ENCODE measurements around the gene GPSM3. TPM values are rescaled to one million over a fixed set of nuclear protein-coding genes. Genes with fewer than 3 reads are reported as not detected.

GPSM3 gene
- total RNA-seq, 1 donor: 131 TPM

- Histone ChIP-seq H3K9me3 (ENCODE audit: low read depth, low read length) (no peaks in the 10 kb centered on the region), H3K4me1 (ENCODE audit: insufficient read depth, low read length) (peaks cover 31% of the 10 kb centered on the region), H3K27me3 (ENCODE audit: insufficient read depth, low read length) (peaks cover 13% of the 10 kb centered on the region), H3K4me3 (ENCODE audit: low read length) (no peak overlapping the region)
Observed at GRCh38 chr6:32156891-32157290, 35.6 kb downstream of the GPSM3 start.

GRCh38 chr6:32154514-32155161 is 37.8 kb downstream of the GPSM3 start:
- Histone ChIP-seq H3K9me3 (ENCODE audit: low read depth, low read length) (no peaks in the 10 kb centered on the region), H3K4me3 (ENCODE audit: low read length) (peak overlapping the region; percentile 49), H3K27me3 (ENCODE audit: insufficient read depth, low read length) (peaks cover 27% of the 10 kb centered on the region), H3K4me1 (ENCODE audit: insufficient read depth, low read length) (peaks cover 31% of the 10 kb centered on the region)

- H3K27me3 ChIP-seq (ENCODE audit: insufficient read depth, low read length): peaks cover 33% of the 10 kb centered on the region
- H3K4me3 ChIP-seq (ENCODE audit: low read length): peak within 1 kb of the TSS; percentile 49
- peaks cover 36% of the 10 kb centered on the region for H3K4me1 ChIP-seq (ENCODE audit: insufficient read depth, low read length)
Observed at GRCh38 chr6:32153564-32154513, 38.6 kb downstream of the GPSM3 start, which contains the start of gene PPT2. Gene PPT2, plus strand, starts transcription at chr6:32154141. Its CDS starts 454 bp downstream, at chr6:32154595.

GRCh38 chr6:32152769-32153563 is 39.5 kb downstream of the GPSM3 start:
- Histone ChIP-seq H3K9me3 (ENCODE audit: low read depth, low read length) (no peaks in the 10 kb centered on the region), H3K4me3 (ENCODE audit: low read length) (no peak overlapping the region), H3K27me3 (ENCODE audit: insufficient read depth, low read length) (peaks cover 40% of the 10 kb centered on the region), H3K4me1 (ENCODE audit: insufficient read depth, low read length) (peaks cover 45% of the 10 kb centered on the region)

More at GRCh38 chr6:32153564-32154513, 38.6 kb downstream of the GPSM3 start, which contains the start of gene PPT2:
- H3K9me3 ChIP-seq (ENCODE audit: low read depth, low read length): no peaks in the 10 kb centered on the region

- peaks cover 46% of the 10 kb centered on the region for H3K4me1 ChIP-seq (ENCODE audit: insufficient read depth, low read length)
- H3K27me3 ChIP-seq (ENCODE audit: insufficient read depth, low read length): peaks cover 46% of the 10 kb centered on the region
- H3K9me3 ChIP-seq (ENCODE audit: low read depth, low read length): no peaks in the 10 kb centered on the region
- H3K4me3 ChIP-seq (ENCODE audit: low read length): no peak within 1 kb of the TSS
Observed at GRCh38 chr6:32151863-32152768, 40.3 kb downstream of the GPSM3 start, which contains the start of gene PRRT1. Gene PRRT1, minus strand, starts transcription at chr6:32151939. Its CDS starts 112 bp downstream, at chr6:32151827.

- Histone ChIP-seq H3K27me3 (ENCODE audit: insufficient read depth, low read length) (peaks cover 46% of the 10 kb centered on the region), H3K9me3 (ENCODE audit: low read depth, low read length) (no peaks in the 10 kb centered on the region), H3K4me1 (ENCODE audit: insufficient read depth, low read length) (peaks cover 46% of the 10 kb centered on the region), H3K4me3 (ENCODE audit: low read length) (no peak overlapping the region)
Observed at GRCh38 chr6:32151181-32151862, 41.1 kb downstream of the GPSM3 start.

GRCh38 chr6:32149932-32150870 is 42.2 kb downstream of the GPSM3 start:
- H3K4me3 ChIP-seq (ENCODE audit: low read length): no peak overlapping the region
- H3K4me1 ChIP-seq (ENCODE audit: insufficient read depth, low read length): peaks cover 40% of the 10 kb centered on the region
- H3K27me3 ChIP-seq (ENCODE audit: insufficient read depth, low read length): peaks cover 46% of the 10 kb centered on the region
- no peaks in the 10 kb centered on the region for H3K9me3 ChIP-seq (ENCODE audit: low read depth, low read length)

- H3K9me3 ChIP-seq (ENCODE audit: low read depth, low read length): no peaks in the 10 kb centered on the region
- peaks cover 30% of the 10 kb centered on the region for H3K4me1 ChIP-seq (ENCODE audit: insufficient read depth, low read length)
- H3K4me3 ChIP-seq (ENCODE audit: low read length): peak overlapping the region; percentile 34
- peaks cover 46% of the 10 kb centered on the region for H3K27me3 ChIP-seq (ENCODE audit: insufficient read depth, low read length)
Observed at GRCh38 chr6:32149092-32149755, 43.2 kb downstream of the GPSM3 start.

GRCh38 chr6:32148289-32149091 is 44.0 kb downstream of the GPSM3 start:
- H3K27me3 ChIP-seq (ENCODE audit: insufficient read depth, low read length): peaks cover 46% of the 10 kb centered on the region
- no peaks in the 10 kb centered on the region for H3K9me3 ChIP-seq (ENCODE audit: low read depth, low read length)
- H3K4me1 ChIP-seq (ENCODE audit: insufficient read depth, low read length): peaks cover 24% of the 10 kb centered on the region
- peak overlapping the region; percentile 34 for H3K4me3 ChIP-seq (ENCODE audit: low read length)

- H3K27me3 ChIP-seq (ENCODE audit: insufficient read depth, low read length): peaks cover 39% of the 10 kb centered on the region
- no peak overlapping the region for H3K4me3 ChIP-seq (ENCODE audit: low read length)
- H3K9me3 ChIP-seq (ENCODE audit: low read depth, low read length): no peaks in the 10 kb centered on the region
Observed at GRCh38 chr6:32147401-32148132, 44.9 kb downstream of the GPSM3 start.

GRCh38 chr6:32146687-32147086 is 45.8 kb downstream of the GPSM3 start:
- Histone ChIP-seq H3K9me3 (ENCODE audit: low read depth, low read length) (no peaks in the 10 kb centered on the region), H3K4me1 (ENCODE audit: insufficient read depth, low read length) (peaks cover 15% of the 10 kb centered on the region), H3K4me3 (ENCODE audit: low read length) (no peak overlapping the region), H3K27me3 (ENCODE audit: insufficient read depth, low read length) (peaks cover 33% of the 10 kb centered on the region)

More at GRCh38 chr6:32147401-32148132, 44.9 kb downstream of the GPSM3 start:
- H3K4me1 ChIP-seq (ENCODE audit: insufficient read depth, low read length): peaks cover 20% of the 10 kb centered on the region

Data from mononuclear cell (primary cell).